Hindlimb muscle (tissue), 1 donor: ENCODE results near the gene ARID2. TPM values are rescaled to one million over a fixed set of nuclear protein-coding genes. Genes with fewer than 3 reads are reported as not detected.

Experiments
- DNase-seq: peaks from one replicate; pipeline ENCODE4 v3.0.0-alpha.2; 2013
- polyA plus RNA-seq: library from polyadenylated mRNA; unstranded; fragments of 120-200 nt; gene quantifications from one replicate; pipeline ENCODE4 v1.2.1, GENCODE V29; 2013; ENCODE audit not compliant: insufficient read length

ARID2 gene
- polyA plus RNA-seq, 1 donor, result 15.1 TPM

GRCh38 chr12:45933504-45933903 is 204.0 kb downstream of the ARID2 start:
- no peak for DNase-seq

- no peak for DNase-seq
These were observed 205.4 kb downstream of the ARID2 start for GRCh38 chr12:45934956-45935355.

- DNase-seq, result no peak
These were observed 209.1 kb downstream of the ARID2 start for GRCh38 chr12:45938566-45938965.

GRCh38 chr12:45939759-45940158 is 210.3 kb downstream of the ARID2 start:
- no peak for DNase-seq

GRCh38 chr12:45944771-45945170 is 215.3 kb downstream of the ARID2 start:
- no peak for DNase-seq

GRCh38 chr12:45946435-45946834 is 216.9 kb downstream of the ARID2 start:
- DNase-seq, result no peak

- no peak for DNase-seq
These were observed 219.0 kb downstream of the ARID2 start for GRCh38 chr12:45948546-45948945.
